Superior temporal gyrus (tissue), 1 donor: ENCODE measurements around the gene LGALS7B.
"Not testable (repeated sequence)": the region's sequence is repeated elsewhere in the genome, so short reads cannot be mapped to it uniquely, and the experiment has no call there.

Experiments used
- DNase-seq: peaks from one replicate; pipeline ENCODE4 v3.0.0-alpha.2; 2016; ENCODE audit errors: extremely low spot score

Gene LGALS7B

GRCh38 chr19:38821230-38821825, 32.3 kb downstream of the LGALS7B start:
- DNase-seq: not testable (repeated sequence)

DNA sequence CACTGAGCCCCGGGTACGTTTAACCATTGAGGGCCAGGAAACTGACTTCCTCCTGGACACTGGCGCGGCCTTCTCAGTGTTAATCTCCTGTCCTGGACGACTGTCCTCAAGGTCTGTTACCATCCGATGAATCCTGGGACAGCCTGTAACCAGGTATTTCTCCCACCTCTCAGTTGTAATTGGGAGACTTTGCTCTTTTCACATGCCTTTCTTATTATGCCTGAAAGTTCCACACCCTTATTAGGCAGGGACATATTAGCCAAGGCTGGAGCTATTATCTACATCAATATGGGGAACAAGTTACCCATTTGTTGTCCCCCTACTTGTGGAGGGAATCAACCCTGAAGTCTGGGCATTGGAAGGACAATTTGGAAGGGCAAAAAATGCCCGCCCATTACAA, 36.9 kb downstream of the LGALS7B start:
- not testable (repeated sequence) for DNase-seq

DNA sequence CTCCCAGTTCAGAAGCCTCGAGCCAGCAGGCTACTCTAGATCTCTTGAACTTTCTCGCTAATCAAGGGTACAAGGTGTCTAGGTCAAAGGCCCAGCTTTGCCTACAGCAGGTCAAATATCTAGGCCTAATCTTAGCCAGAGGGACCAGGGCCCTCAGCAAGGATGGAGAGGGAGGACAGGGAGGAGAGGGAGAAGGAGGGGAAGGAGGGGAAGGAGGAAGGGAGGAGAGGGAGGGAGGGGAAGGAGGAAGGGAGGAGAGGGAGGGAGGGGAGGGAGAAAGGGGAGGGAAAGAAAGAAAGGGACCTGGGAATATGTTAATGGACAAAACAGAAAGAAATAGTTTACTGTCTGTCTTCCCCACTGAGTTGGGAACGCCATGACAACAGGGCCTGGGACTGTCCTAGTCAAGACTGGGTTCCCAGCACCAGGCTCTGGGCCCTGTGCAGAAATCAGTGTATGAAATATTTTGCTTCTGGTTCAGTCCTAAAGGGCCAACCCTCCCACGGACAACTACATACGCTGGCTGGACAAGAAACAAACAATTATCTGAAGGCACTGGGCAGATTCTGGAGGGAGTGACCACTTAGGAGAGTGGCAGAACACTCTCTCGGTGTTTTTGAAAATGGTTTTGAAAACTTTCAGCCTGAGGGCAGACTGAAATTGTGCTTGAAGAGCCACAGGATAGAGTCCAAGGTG, 38.0 kb downstream of the LGALS7B start:
- DNase-seq: no peak

DNA sequence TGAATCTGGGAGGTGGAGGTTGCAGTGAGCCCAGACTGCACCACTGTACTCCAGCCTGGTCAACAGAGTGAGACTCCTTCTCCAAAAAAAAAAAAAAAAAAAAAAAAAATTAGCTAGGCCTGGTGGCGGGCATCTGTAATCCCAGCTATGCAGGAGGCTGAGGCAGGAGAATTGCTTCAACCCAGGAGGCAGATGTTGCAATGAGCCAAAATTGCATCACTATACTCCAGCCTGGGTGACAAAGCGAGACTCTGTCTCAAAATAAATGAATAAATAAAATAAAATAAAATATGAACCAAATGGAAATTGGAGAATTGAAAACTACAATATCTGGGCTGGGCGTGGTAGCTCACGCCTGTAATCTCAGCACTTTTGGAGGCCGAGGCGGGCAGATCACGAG, 40.2 kb downstream of the LGALS7B start:
- not testable (repeated sequence) for DNase-seq

GRCh38 chr19:38830039-38830733, 41.2 kb downstream of the LGALS7B start:
- no peak for DNase-seq

DNA sequence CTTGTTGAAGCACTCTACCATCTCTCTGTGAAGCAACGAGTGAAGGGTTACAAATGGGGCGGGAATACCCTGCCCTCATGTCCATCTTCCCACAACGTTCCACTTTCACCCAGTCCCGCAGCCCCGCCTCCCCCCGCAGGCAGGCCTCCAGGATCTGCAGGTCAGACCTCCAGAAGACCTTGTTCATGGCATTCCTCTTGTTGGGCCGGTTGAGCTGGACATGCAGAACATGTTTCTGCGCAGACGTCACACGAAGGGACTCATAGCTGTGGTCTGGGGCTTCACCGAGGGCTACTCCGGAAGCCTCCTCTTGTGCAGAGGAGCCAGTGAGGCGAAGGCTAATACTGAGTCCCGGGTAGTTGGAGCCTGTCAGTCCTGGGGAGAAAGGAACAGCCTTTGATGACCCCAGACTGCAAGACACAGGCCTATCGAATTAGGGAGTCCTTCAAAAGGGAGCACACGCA, 42.2 kb downstream of the LGALS7B start:
- peak; percentile 15 for DNase-seq

DNA sequence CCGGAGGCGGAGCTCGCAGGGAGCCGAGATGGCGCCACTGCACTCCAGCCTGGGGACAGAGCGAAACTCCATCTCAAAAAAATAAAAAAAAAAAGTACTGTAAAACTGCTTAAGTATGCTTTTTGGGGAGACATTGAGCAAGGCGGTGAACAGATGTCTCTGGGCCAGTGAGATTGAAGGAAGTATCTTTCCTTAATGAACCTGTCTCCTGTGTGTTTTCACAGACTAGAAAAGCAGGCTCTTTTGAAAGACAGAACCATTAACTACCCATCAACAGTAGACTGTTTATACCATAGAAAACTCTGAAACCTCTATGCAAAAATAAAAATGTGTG, 44.1 kb downstream of the LGALS7B start:
- DNase-seq: no peak

DNA sequence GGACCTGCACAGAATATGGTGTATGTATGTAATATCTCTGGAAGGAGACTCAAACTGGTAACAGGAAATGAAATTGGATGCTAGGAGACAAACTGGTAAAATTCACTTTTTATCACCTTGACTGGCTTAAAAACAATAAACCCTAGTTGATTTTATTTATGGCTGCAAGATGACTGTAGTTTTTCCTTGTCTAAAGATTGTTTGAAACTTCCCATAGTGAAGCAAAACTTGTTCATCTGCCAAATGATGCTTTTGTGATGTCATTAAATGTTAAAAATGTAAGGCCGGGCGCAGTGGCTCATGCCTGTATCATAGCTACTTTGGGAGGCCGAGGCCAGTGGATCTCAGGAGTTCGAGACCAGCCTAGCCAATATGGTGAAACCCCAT, 45.1 kb downstream of the LGALS7B start:
- no peak for DNase-seq

GRCh38 chr19:38834590-38834989, 45.6 kb downstream of the LGALS7B start:
- DNase-seq: no peak

- no peak for DNase-seq
Observed at GRCh38 chr19:38836159-38836982, 47.4 kb downstream of the LGALS7B start.

DNA sequence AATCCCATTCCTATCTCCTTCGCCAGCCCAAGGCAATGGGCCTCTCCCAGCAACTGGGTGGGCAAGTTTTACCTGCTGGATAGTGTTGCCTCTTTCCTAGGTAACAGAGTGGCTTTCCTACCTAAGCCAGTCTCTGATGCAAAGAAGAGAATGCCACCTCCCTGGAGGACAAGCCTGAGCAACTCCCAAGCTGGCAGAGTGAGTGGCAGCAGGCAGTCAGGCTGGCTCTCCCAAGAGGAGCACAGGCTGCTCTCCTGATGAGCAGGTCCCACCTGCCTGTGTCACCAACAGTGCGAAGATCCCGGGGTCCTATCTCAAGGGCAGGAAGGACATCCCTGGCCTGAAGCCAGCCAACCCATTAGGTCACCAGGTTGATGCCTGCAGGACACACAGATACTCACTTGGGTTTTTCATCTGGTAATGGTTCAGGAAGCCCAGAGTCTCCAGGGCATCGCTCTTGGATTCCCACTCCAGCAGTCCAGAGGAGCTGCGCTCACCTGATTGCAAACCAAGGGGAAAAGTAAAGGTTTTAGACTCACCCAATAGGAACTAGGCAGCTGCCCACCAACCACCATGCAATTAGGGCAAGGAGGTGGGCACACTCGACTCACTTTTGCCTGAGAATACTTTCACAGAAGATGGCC, 48.1 kb downstream of the LGALS7B start:
- DNase-seq: no peak

- DNase-seq: no peak
Observed at GRCh38 chr19:38837656-38838121, 48.7 kb downstream of the LGALS7B start.

DNA sequence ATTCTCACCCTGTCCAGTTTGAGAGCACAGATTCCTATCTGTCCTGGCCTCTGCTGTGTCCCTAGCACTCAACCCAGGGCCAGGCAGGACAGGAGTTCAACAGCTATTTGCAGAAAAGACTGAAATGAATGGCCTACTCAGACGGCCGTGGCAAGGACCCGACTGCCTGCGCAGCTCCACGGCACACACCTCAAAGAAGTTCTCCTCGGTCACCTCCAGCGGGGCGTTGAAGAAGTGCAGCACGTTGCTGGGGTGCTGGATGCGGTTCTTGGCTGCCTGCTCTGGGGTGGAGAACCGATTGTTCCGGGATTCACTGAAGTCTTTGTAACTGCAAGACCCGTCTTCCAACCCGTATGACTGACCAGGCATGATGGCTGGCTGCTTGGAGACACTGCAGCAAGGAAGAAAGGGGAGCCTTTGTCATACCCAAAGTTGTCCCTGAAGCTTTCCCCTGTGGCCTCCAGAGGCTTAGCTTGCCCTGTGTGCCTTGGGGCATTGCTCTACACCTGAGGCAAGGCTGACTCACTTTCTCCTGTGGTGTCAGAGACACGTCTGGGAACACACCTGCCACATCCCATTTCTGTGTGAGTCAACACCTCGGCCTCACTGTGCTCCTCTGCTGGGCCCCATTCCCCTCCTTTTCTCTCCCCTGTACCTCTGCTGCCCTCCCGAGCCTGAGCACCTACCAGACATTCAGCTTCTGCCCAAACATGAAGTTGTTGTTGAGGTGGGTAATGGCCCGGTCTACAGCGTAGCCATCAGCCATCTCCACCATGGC, 49.4 kb downstream of the LGALS7B start:
- no peak for DNase-seq

- DNase-seq: no peak
Observed at GRCh38 chr19:38838986-38839761, 50.2 kb downstream of the LGALS7B start.

- no peak for DNase-seq
Observed at GRCh38 chr19:38839816-38840582, 51.0 kb downstream of the LGALS7B start.

DNA sequence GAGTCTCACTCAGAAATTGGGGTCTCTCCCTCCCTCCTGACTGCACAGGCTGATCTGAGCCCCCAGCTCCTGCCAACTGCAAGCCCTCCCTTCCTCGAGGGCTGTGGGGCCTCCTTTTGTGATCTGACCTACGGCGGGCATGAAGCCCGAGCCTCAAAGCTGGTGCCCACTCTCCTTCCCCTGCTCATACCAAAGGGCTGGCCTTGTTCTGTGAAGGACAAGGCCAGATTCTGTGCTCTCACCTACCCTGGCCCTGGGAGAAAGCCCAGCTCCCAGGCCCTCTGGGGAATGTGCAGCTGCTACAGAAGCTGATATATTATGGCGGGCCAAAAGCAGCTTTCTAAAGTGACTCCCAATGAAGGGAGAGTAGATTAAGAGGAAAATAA, 51.6 kb downstream of the LGALS7B start:
- DNase-seq: no peak
